Neural progenitor cell (in vitro differentiated cells): ENCODE measurements around the gene ZFAND6. TPM values are rescaled to one million over a fixed set of nuclear protein-coding genes. Genes with fewer than 3 reads are reported as not detected.
A peak's percentile ranks its signal among the peaks of the same experiment; 100 is the strongest.

ENCODE experiments used
- DNase-seq: peaks from one replicate; pipeline ENCODE4 v3.0.0-alpha.2; 2016; ENCODE audit warnings: low spot score
- H2AFZ ChIP-seq: fragments of 200-600 bp; sonication (generic); replicated peaks from 2 replicates; pipeline ENCODE4 v1.6.1; 2016; ENCODE audit warnings: antibody characterized with exemption
- H3F3A ChIP-seq: fragments of 200-600 bp; sonication (generic); 2 replicates; pipeline ENCODE4 v1.6.1; 2016; ENCODE audit warnings: antibody characterized with exemption, low read depth
- H3K27ac ChIP-seq: fragments of 200-600 bp; sonication (generic); 2 replicates; pipeline ENCODE4 v1.5.1; 2016; ENCODE audit warnings: mild to moderate bottlenecking
- H3K27me3 ChIP-seq: fragments of 200-600 bp; sonication (generic); 2 replicates; pipeline ENCODE4 v1.6.1; 2016; ENCODE audit warnings: mild to moderate bottlenecking, moderate library complexity
- H3K36me3 ChIP-seq: fragments of 200-600 bp; sonication (generic); 2 replicates; pipeline ENCODE4 v1.5.1; 2016
- H3K4me1 ChIP-seq: fragments of 200-600 bp; sonication (generic); 2 replicates; pipeline ENCODE4 v1.6.1; 2016; ENCODE audit warnings: mixed run types
- H3K4me2 ChIP-seq: fragments of 200-600 bp; sonication (generic); 2 replicates; pipeline ENCODE4 v1.6.1; 2016
- H3K4me3 ChIP-seq: fragments of 200-600 bp; sonication (generic); 2 replicates; pipeline ENCODE4 v1.5.1; 2016
- H3K79me2 ChIP-seq: fragments of 200-600 bp; sonication (generic); 2 replicates; pipeline ENCODE4 v1.6.1; 2016; ENCODE audit warnings: low read depth
- H3K9ac ChIP-seq: fragments of 200-600 bp; sonication (generic); 2 replicates; pipeline ENCODE4 v1.6.1; 2016
- H3K9me3 ChIP-seq: fragments of 200-600 bp; sonication (generic); 2 replicates; pipeline ENCODE4 v1.5.1; 2016; ENCODE audit warnings: low read depth
- H4K20me1 ChIP-seq: fragments of 200-600 bp; sonication (generic); 2 replicates; pipeline ENCODE4 v1.6.1; 2016; ENCODE audit warnings: low read depth
- H3K27ac Mint-ChIP-seq: 3 replicates; pipeline ENCODE4 v1.8.0; 2021; ENCODE audit warnings: mixed read lengths
- H3K27me3 Mint-ChIP-seq: 2 replicates; pipeline ENCODE4 v1.8.0; 2022; ENCODE audit warnings: low read depth, mild to moderate bottlenecking, inconsistent platforms, moderate library complexity, mixed read lengths; ENCODE audit not compliant: insufficient read depth
- H3K36me3 Mint-ChIP-seq: 3 replicates; pipeline ENCODE4 v1.8.0; 2021; ENCODE audit warnings: mixed read lengths
- H3K4me1 Mint-ChIP-seq: 3 replicates; pipeline ENCODE4 v1.8.0; 2021; ENCODE audit warnings: mixed read lengths
- H3K4me3 Mint-ChIP-seq: 3 replicates; pipeline ENCODE4 v1.8.0; 2021; ENCODE audit warnings: mild to moderate bottlenecking, moderate library complexity, mixed read lengths
- H3K9me3 Mint-ChIP-seq: 3 replicates; pipeline ENCODE4 v1.8.0; 2020; ENCODE audit warnings: mixed read lengths
- EZH2 ChIP-seq: fragments of 200-600 bp; sonication (generic); IDR thresholded peaks from 2 replicates; pipeline ENCODE4 v1.6.1; 2017; ENCODE audit warnings: antibody characterized with exemption, mild to moderate bottlenecking, moderate library complexity
- EZH2phosphoT487 ChIP-seq: fragments of 200-600 bp; sonication (generic); IDR thresholded peaks from 2 replicates; pipeline ENCODE4 v1.6.1; 2017; ENCODE audit warnings: antibody characterized with exemption
- total RNA-seq: library from RNA; depleted of rRNA; stranded (reverse); fragments of >200 nt; gene quantifications from 2 replicates; pipeline ENCODE4 v1.2.3, GENCODE V29; 2015; ENCODE audit warnings: low replicate concordance
- TF ChIP-seq, protein P1 (sequence below): fragments of 200-600 bp; sonication (generic); IDR thresholded peaks from 2 replicates; pipeline ENCODE4 v1.5.1; 2017; ENCODE audit warnings: antibody characterized with exemption, mild to moderate bottlenecking

The ZFAND6 gene
- total RNA-seq, 1 donor from 2014 or later, result 329 TPM

DNA sequence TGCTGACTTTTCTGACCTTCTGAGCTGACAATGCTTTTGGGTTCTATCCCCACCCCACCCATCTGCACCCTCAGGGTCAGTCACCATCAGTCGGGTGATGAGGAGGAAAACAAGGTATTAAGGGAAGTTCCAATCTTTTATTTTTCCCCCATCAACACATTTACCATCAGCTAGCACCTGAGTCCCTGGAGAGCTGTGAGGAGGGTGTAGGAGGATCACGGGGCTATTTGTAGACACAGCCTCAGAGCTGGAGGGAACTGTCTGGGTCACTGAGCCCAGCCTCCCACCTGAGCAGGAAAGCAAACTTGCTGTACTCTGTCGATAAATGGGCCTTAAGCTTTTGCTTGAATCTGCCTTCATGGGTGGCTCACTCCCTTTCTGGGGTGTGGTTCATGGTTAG lies 24.8 kb upstream of the ZFAND6 start:
- Histone ChIP-seq H3K27ac (no peak overlapping the region), H4K20me1 (no peaks in the 10 kb centered on the region), H3K4me1 (peaks cover 33% of the 10 kb centered on the region), H3K4me2 (no peak overlapping the region), H3K27me3 (no peaks in the 10 kb centered on the region), H3K79me2 (no peaks in the 10 kb centered on the region), H3F3A (peaks cover 27% of the 10 kb centered on the region), H3K36me3 (no peaks in the 10 kb centered on the region), H3K4me3 (no peak overlapping the region), H3K9ac (no peak overlapping the region), H2AFZ (no peak overlapping the region), H3K9me3 (no peaks in the 10 kb centered on the region)
- Mint-ChIP-seq H3K27me3 (peaks cover 5% of the 10 kb centered on the region), H3K4me1 (peaks cover 47% of the 10 kb centered on the region), H3K27ac (peak overlapping the region; percentile 86), H3K9me3 (no peaks in the 10 kb centered on the region), H3K4me3 (no peak overlapping the region), H3K36me3 (no peaks in the 10 kb centered on the region)
- DNase-seq, result no peak
- TF ChIP-seq EZH2, result no peak
- no peak for TF ChIP-seq EZH2phosphoT487
- TF ChIP-seq, protein P1, sequence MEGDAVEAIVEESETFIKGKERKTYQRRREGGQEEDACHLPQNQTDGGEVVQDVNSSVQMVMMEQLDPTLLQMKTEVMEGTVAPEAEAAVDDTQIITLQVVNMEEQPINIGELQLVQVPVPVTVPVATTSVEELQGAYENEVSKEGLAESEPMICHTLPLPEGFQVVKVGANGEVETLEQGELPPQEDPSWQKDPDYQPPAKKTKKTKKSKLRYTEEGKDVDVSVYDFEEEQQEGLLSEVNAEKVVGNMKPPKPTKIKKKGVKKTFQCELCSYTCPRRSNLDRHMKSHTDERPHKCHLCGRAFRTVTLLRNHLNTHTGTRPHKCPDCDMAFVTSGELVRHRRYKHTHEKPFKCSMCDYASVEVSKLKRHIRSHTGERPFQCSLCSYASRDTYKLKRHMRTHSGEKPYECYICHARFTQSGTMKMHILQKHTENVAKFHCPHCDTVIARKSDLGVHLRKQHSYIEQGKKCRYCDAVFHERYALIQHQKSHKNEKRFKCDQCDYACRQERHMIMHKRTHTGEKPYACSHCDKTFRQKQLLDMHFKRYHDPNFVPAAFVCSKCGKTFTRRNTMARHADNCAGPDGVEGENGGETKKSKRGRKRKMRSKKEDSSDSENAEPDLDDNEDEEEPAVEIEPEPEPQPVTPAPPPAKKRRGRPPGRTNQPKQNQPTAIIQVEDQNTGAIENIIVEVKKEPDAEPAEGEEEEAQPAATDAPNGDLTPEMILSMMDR, result no peak

DNA sequence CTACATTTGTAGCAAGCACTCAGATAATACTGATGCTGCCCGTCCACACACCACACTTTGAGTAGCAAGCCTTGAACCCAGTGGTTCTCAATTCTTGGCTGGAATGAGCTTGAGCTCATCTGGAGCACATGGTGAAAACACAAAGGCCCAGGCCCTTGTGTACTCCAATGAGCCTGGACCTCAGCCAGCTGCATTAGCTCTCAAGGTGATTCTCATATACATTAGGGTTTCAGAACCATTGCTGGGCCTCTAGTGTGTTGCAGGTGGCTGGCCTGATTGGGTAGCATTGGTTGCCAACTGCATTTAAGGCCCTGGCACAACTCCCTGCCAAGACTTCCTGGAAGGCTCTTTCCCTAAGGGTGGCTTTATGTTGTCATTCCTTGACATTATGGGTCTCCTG lies 23.4 kb upstream of the ZFAND6 start:
- H3K27me3 Mint-ChIP-seq, result peaks cover 2% of the 10 kb centered on the region
- H3K4me3 Mint-ChIP-seq, result no peak overlapping the region
- H3K4me1 ChIP-seq, result peaks cover 33% of the 10 kb centered on the region
- H3K4me2 ChIP-seq, result no peak overlapping the region
- no peaks in the 10 kb centered on the region for H3K27me3 ChIP-seq
- H3K4me1 Mint-ChIP-seq, result peaks cover 47% of the 10 kb centered on the region
- no peak overlapping the region for H3K27ac Mint-ChIP-seq
- H3K27ac ChIP-seq, result no peak overlapping the region
- H4K20me1 ChIP-seq, result no peaks in the 10 kb centered on the region
- no peak overlapping the region for H3K9ac ChIP-seq
- no peak overlapping the region for H3K4me3 ChIP-seq
- H2AFZ ChIP-seq, result no peak overlapping the region
- DNase-seq, result no peak
- H3F3A ChIP-seq, result peaks cover 27% of the 10 kb centered on the region
- no peaks in the 10 kb centered on the region for H3K9me3 Mint-ChIP-seq
- H3K36me3 Mint-ChIP-seq, result no peaks in the 10 kb centered on the region
- no peaks in the 10 kb centered on the region for H3K9me3 ChIP-seq
- H3K79me2 ChIP-seq, result no peaks in the 10 kb centered on the region
- no peaks in the 10 kb centered on the region for H3K36me3 ChIP-seq
- TF ChIP-seq EZH2phosphoT487, result no peak
- TF ChIP-seq, protein P1, result no peak
- no peak for TF ChIP-seq EZH2

DNA sequence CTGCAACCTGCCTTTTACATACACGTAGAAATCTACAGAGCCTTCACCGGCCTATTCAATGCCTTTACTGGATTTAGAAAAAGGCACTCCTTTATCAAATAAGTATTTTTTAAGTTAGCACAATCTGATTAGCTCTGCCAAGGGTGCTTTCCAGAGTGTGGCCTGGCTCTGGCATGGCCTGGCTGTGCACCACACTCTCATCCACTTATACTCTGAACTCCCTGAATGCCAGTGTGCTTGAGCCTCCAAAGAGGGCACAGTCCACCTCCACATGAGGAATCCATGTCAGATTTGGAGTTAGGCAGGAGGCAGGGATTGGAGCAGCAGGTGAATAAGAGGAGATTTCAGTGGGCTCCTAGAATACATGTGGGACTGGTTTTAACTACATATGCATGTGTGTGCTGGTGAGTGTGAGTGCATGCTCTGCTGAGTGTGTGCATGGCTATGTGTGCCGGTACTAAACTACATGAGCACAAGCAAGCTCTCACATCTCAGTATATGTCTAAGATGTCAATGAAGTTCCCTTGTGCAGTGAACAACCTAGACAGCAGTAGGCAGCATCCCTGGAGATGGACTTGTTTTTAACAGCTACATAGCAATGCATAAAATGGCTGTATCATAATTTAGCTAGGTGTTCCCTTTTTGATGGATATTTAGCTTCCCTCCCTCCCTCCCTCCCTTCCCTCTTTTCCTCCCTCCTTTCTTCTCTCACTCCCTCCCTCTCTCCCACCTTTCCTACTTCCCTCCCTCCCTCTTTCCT lies 17.8 kb upstream of the ZFAND6 start:
- no peak overlapping the region for H3K4me2 ChIP-seq
- no peak for TF ChIP-seq EZH2phosphoT487
- no peak for TF ChIP-seq EZH2
- TF ChIP-seq, protein P1, result no peak
- no peaks in the 10 kb centered on the region for H3K36me3 ChIP-seq
- no peaks in the 10 kb centered on the region for H3K27me3 Mint-ChIP-seq
- H3K36me3 Mint-ChIP-seq, result no peaks in the 10 kb centered on the region
- H3K9ac ChIP-seq, result no peak overlapping the region
- H3K4me3 ChIP-seq, result no peak overlapping the region
- H3K9me3 ChIP-seq, result no peaks in the 10 kb centered on the region
- H3K4me3 Mint-ChIP-seq, result no peak overlapping the region
- no peak for DNase-seq
- no peak overlapping the region for H3K27ac Mint-ChIP-seq
- peaks cover 2% of the 10 kb centered on the region for H3K4me1 Mint-ChIP-seq
- H3K79me2 ChIP-seq, result no peaks in the 10 kb centered on the region
- no peaks in the 10 kb centered on the region for H3K9me3 Mint-ChIP-seq
- no peaks in the 10 kb centered on the region for H3K4me1 ChIP-seq
- H3F3A ChIP-seq, result no peaks in the 10 kb centered on the region
- H3K27me3 ChIP-seq, result no peaks in the 10 kb centered on the region
- no peak overlapping the region for H2AFZ ChIP-seq
- H4K20me1 ChIP-seq, result no peaks in the 10 kb centered on the region
- no peak overlapping the region for H3K27ac ChIP-seq
